ENCODE data around the gene VWA7.

Gene VWA7

DNA sequence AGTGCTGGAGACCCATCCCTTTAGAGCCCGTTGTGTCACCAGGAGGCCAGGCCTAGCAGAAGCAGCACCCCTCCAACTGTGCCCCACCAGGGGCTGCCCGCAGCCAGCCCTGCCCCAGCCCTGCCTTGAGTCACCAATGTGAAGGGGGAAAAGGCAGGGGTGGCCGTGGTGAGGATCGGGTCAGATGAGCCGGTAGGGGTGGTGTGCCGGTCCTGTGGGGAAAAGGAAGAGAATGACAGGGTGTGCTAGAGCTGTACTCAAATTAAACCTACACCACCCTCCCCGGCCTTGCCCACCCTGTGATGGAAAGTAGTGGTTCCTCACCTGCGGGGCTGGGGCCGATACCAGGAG lies 11.6 kb downstream of the VWA7 start:
- Histone ChIP-seq H2AFZ (no peak overlapping the region), H3K36me3 (ENCODE audit: control insufficient read depth, insufficient read depth, low read length) (no peaks in the 10 kb centered on the region), H3K4me2 (ENCODE audit: low read length) (no peak overlapping the region), H3K27me3 (ENCODE audit: control insufficient read depth, insufficient read depth, low read length) (no peaks in the 10 kb centered on the region), H3K9ac (no peak overlapping the region), H3K4me1 (no peaks in the 10 kb centered on the region), H3K79me2 (no peaks in the 10 kb centered on the region), H3K4me3 (ENCODE audit: low read depth, low read length) (no peak overlapping the region), H3K9me3 (ENCODE audit: control insufficient read depth, low read length) (no peaks in the 10 kb centered on the region), H3K27ac (no peak overlapping the region)
- TF ChIP-seq, protein P1, sequence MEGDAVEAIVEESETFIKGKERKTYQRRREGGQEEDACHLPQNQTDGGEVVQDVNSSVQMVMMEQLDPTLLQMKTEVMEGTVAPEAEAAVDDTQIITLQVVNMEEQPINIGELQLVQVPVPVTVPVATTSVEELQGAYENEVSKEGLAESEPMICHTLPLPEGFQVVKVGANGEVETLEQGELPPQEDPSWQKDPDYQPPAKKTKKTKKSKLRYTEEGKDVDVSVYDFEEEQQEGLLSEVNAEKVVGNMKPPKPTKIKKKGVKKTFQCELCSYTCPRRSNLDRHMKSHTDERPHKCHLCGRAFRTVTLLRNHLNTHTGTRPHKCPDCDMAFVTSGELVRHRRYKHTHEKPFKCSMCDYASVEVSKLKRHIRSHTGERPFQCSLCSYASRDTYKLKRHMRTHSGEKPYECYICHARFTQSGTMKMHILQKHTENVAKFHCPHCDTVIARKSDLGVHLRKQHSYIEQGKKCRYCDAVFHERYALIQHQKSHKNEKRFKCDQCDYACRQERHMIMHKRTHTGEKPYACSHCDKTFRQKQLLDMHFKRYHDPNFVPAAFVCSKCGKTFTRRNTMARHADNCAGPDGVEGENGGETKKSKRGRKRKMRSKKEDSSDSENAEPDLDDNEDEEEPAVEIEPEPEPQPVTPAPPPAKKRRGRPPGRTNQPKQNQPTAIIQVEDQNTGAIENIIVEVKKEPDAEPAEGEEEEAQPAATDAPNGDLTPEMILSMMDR (IDR thresholded peaks at IDR 0.05) = no peak

DNA sequence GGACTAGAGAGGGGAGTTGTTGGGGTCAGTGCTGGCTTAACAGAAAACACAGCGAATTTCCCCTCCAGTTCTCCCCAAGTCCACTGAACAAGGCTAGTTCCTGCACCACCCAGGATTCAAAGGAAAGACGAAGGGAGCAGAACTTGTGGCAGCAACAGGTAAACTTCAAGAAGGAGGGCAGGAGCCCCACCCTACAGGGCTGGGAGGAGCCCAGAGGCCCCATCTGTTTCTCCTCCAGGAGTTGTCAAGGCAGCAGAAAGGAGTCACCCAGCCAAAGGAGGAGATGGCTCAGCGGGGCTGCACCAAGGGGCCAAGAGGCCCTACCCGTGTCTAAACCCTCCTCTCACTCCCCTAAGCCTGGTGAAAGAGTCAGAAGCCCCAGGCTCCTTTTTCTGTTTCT lies 12.9 kb downstream of the VWA7 start:
- Histone ChIP-seq H3K9me3 (ENCODE audit: control insufficient read depth, low read length) (no peaks in the 10 kb centered on the region), H3K4me2 (ENCODE audit: low read length) (no peak overlapping the region), H3K27me3 (ENCODE audit: control insufficient read depth, insufficient read depth, low read length) (no peaks in the 10 kb centered on the region), H3K9ac (no peak overlapping the region), H3K27ac (no peak overlapping the region), H3K4me3 (ENCODE audit: low read depth, low read length) (no peak overlapping the region), H3K4me1 (no peaks in the 10 kb centered on the region), H3K36me3 (ENCODE audit: control insufficient read depth, insufficient read depth, low read length) (no peaks in the 10 kb centered on the region), H3K79me2 (no peaks in the 10 kb centered on the region), H2AFZ (no peak overlapping the region)
- TF ChIP-seq, protein P1 (IDR thresholded peaks at IDR 0.05) = no peak

DNA sequence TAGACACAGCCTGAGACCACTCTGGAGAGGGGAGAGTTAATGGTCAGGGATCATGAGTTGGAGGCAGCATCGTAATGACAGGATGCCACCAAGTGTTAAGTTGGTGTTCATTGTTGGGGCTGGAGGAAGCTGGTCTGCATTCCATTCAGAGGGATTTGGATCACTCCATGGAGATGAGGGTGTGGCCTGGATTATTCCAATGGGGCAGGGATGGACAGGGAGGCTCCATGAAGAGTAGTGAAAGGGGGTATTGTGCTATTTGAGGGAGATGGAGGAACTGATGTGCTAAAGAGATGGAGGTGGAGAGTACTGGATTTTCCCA lies 13.5 kb downstream of the VWA7 start:
- H3K4me3 ChIP-seq (ENCODE audit: low read depth, low read length) = no peak overlapping the region
- no peak overlapping the region for H3K4me2 ChIP-seq (ENCODE audit: low read length)
- no peaks in the 10 kb centered on the region for H3K79me2 ChIP-seq
- no peak overlapping the region for H2AFZ ChIP-seq
- H3K9me3 ChIP-seq (ENCODE audit: control insufficient read depth, low read length) = no peaks in the 10 kb centered on the region
- TF ChIP-seq, protein P1 (IDR thresholded peaks at IDR 0.05) = no peak
- no peaks in the 10 kb centered on the region for H3K27me3 ChIP-seq (ENCODE audit: control insufficient read depth, insufficient read depth, low read length)
- no peaks in the 10 kb centered on the region for H3K36me3 ChIP-seq (ENCODE audit: control insufficient read depth, insufficient read depth, low read length)
- H3K27ac ChIP-seq = no peak overlapping the region
- no peaks in the 10 kb centered on the region for H3K4me1 ChIP-seq
- no peak overlapping the region for H3K9ac ChIP-seq

DNA sequence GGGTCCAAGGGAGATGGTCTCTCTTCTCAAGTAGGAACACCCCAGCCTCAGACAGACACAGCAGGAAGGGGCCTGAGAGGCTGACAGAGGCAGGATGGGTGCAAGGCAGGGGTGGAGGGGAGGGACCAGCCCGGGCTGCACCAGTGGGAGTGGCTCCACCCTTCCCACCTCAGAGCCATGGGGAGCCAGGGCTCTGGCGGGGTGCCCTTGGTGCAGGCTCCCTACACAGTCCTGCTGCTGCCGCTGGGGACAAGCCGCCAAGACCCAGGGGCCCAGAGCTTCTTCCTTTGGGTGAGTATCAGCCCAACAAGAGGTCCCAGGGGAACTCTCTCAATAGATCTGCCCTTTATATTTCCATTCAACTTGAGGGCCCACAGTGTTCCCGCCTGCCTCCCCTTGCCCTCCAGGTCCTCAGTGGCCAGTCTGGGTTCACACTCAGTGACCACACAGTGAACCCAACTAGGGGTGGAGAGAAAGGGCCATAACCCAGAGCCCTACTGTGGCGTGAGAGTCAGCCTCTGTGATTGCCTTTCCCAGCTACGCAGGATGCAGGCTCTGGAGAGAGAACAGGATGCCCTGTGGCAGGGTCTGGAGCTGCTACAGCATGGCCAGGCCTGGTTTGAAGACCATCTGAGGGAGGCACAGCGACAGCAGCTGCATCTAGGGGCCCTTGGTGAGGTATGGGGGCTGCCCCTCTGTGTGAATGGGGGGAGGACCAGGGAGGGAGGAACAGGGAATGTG lies 14.1 kb downstream of the VWA7 start:
- Histone ChIP-seq H3K27me3 (ENCODE audit: control insufficient read depth, insufficient read depth, low read length) (no peaks in the 10 kb centered on the region), H2AFZ (no peak overlapping the region), H3K27ac (no peak overlapping the region), H3K4me2 (ENCODE audit: low read length) (no peak overlapping the region), H3K79me2 (no peaks in the 10 kb centered on the region), H3K4me3 (ENCODE audit: low read depth, low read length) (no peak overlapping the region), H3K36me3 (ENCODE audit: control insufficient read depth, insufficient read depth, low read length) (no peaks in the 10 kb centered on the region), H3K9me3 (ENCODE audit: control insufficient read depth, low read length) (no peaks in the 10 kb centered on the region), H3K9ac (no peak overlapping the region), H3K4me1 (no peaks in the 10 kb centered on the region)
- TF ChIP-seq, protein P1 (IDR thresholded peaks at IDR 0.05) = no peak

DNA sequence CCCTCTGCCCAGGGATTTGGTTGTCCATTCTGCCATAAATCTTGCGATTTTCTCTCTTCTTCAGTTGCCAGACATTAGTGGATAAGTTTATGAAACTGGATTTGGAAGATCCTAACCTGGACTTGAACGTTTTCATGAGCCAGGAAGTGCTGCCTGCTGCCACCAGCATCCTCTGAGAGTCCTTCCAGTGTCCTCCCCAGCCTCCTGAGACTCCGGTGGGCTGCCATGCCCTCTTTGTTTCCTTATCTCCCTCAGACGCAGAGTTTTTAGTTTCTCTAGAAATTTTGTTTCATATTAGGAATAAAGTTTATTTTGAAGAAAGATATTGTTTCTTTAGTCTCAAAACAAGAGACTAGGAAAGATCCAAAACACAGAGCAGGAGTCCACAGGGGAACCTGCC lies 14.8 kb downstream of the VWA7 start, which contains the start of gene SAPCD1:
SAPCD1 (plus strand) TSS at position 301 of the 400 bp plus-strand sequence. CDS start 399 bp downstream, outside the sequence.
- Histone ChIP-seq H3K79me2 (no peaks in the 10 kb centered on the region), H3K4me2 (ENCODE audit: low read length) (no peak within 1 kb of the TSS), H3K4me1 (no peaks in the 10 kb centered on the region), H2AFZ (no peak within 1 kb of the TSS), H3K36me3 (ENCODE audit: control insufficient read depth, insufficient read depth, low read length) (no peaks in the 10 kb centered on the region), H3K27ac (no peak within 1 kb of the TSS), H3K4me3 (ENCODE audit: low read depth, low read length) (no peak within 1 kb of the TSS), H3K27me3 (ENCODE audit: control insufficient read depth, insufficient read depth, low read length) (no peaks in the 10 kb centered on the region), H3K9ac (no peak within 1 kb of the TSS), H3K9me3 (ENCODE audit: control insufficient read depth, low read length) (no peaks in the 10 kb centered on the region)
- TF ChIP-seq, protein P1 (IDR thresholded peaks at IDR 0.05) = no peak
